GM18520 (cell line): ENCODE data around the gene PITPNC1.
"Not testable (repeated sequence)": the region's sequence is repeated elsewhere in the genome, so short reads cannot be mapped to it uniquely, and the experiment has no call there.

Experiments used
- ATAC-seq: cut with Tn5 transposase; IDR thresholded peaks from one replicate; pipeline ENCODE4 v1.9.1; 2021; ENCODE audit not compliant: unreplicated experiment

The PITPNC1 gene

GRCh38 chr17:67666028-67666427 is 288.9 kb downstream of the PITPNC1 start:
- ATAC-seq = no peak

DNA sequence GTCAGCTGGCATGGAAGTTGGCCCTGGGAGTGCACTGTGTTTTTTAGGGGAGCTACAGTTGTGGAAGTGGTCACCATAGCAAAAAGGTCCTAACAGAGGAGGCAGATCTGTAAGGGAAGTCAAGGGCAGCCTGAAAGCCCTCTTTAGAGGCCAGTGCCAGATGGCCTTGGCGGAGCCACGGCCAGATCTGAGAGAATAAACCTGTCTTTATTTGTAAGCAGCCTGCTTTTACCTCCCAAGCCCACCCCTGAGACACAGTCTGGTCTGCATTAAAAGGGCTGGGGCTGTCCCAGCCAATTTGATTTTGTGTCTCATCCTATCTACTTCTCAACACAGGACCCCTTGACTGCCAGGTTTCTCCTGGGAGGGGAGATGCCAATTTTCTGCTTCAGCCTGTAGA is 289.6 kb downstream of the PITPNC1 start:
- ATAC-seq = no peak

DNA sequence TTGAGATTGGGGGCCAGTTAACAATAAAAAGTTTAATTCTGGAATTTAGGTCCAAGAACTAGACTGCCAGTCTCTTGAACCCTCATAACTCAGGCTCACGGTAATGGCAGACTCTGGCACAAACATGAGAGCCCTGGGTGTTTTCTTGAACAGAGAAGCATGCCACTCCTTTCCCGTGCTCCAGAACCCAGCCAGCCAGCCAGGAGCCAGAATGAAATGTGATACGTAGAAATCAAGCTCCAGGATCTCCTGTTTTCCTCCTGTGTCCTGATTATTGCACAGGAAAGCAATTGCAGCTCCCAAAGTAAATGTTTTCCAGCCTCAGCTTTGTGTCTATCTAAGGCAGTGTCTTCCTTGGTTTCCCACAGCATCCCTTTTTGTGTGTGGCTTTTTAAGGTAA is 294.4 kb downstream of the PITPNC1 start:
- no peak for ATAC-seq

GRCh38 chr17:67672592-67673335 is 295.7 kb downstream of the PITPNC1 start:
- no peak for ATAC-seq

DNA sequence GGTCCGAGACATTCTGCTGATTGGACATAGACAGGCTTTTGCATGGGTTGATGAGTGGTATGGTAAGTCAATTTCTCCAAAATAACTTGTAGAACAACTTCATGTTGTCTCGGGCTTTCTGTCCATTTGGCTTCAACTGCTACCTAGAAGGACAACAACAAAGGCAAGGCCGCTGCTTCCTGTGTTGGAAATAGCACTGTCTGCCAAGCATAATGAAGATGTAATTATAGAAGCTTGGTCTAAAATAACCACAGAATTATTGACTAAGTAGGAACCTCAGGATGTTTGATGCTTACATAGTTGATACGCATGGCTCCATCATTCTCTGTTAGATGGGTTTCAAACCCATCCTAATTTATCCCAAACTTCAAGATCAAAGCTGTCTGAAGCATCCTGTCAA is 298.4 kb downstream of the PITPNC1 start:
- ATAC-seq = no peak

- no peak for ATAC-seq
These were observed 299.2 kb downstream of the PITPNC1 start for GRCh38 chr17:67676305-67676704.

- ATAC-seq = no peak
These were observed 301.3 kb downstream of the PITPNC1 start for GRCh38 chr17:67678414-67678813.

DNA sequence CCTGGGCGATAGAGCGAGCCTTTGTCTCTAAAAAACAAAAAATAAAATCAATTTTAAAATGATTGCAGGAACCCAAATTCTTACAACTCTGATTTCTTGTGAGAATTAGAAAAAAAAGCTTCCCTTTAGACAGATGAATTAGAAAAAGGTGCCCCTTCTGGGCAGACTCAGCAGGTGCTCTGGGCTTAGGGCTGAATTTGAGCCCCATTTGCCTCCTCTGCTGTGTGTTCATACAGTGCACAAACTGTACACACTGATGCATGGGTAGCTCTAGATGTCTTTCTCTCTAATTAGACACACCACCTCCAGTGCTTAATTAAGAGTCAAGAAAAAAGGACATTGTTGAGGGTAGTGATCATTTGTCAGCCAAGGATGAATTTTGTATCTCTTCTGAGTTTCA is 302.1 kb downstream of the PITPNC1 start:
- no peak for ATAC-seq

DNA sequence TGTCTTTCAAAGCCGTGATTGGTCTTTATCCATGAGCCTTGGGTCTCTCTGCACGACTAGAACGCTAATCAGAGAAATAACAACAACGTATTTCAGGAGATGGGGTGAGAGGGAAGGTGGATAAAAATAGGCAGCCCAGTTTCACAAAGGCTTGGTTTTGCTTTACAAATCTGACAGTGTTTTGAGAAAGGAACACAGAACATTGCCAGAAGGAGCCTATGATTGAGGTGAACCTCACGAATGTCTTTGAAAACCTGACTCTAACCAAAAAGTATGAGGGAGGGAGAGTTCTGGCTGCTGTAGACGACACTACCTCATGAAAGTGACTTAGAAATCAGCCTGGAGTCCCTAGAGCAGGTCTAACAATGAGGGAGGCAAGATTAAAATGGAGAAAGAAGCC is 302.6 kb downstream of the PITPNC1 start:
- ATAC-seq = no peak

GRCh38 chr17:67680445-67681224 is 303.6 kb downstream of the PITPNC1 start:
- no peak for ATAC-seq

- no peak for ATAC-seq
These were observed 305.1 kb downstream of the PITPNC1 start for GRCh38 chr17:67682196-67682595.

DNA sequence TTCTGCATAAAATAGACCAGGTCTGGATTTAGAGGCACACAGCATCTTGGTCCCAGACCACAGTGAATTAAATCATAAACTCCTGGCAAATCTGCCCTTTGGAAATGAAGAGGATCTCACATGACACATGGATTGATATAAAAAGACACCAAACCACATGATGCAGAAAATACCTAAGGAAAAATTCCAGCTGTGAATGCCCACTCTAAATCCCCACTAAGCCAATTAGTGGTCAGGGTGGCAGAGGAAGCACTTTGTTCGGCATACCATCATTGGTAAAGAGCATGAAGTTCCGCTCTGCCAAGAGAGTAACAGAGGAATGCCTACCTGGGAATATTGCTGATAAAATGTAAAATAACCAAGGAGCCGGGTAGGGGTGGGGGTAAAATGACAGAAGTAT is 308.3 kb downstream of the PITPNC1 start:
- no peak for ATAC-seq

GRCh38 chr17:67686241-67686640 is 309.2 kb downstream of the PITPNC1 start:
- no peak for ATAC-seq

GRCh38 chr17:67687511-67687910 is 310.4 kb downstream of the PITPNC1 start:
- no peak for ATAC-seq

GRCh38 chr17:67689534-67690177 is 312.6 kb downstream of the PITPNC1 start:
- ATAC-seq = no peak

DNA sequence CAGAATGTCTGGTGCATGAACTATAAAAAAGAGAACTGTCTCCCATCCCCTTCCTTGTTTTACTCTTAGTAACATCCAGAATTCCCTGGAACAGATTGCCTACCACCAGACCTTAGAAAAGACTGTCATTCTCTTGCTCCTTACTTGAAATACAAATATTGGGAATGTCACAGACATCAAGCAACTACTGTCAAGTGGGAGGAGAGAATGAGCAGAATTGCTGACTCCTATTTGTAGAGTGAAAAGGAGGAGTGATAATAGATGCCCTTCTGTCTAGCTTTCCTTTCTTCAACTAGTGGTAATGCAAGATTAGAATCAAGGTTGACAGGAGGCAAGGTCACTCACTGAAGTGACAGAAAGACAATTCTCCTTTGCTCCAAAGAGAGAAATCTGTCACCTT is 316.7 kb downstream of the PITPNC1 start:
- no peak for ATAC-seq

- no peak for ATAC-seq
These were observed 319.3 kb downstream of the PITPNC1 start for GRCh38 chr17:67696347-67696746.

DNA sequence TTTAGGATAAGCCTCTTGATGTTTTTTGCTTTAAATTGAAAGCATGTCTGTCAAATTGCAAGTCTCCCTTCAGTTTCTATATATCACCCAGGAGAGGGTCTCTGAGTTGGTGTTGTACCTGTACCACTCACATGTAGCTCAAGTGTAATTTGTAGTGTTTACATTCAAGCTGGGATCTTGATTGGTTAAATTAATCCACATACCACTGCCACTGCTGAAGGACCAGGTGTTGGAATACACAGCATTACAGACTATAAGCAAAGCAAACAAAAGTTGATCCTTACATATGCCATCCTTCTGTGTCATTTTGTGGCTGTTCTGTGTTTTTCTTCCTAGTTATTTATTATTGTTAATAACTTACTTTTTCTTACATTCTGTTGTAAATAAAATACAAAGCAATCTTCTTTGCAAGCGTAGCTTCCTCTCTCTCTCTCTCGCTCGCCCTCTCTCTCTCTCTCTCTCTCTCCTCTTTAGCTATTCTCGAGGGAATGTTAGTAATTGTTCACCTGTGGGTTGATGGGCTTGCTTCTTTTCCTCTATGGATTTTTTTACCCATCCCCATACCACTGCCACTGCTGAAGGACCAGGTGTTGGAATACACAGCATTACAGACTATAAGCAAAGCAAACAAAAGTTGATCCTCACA is 319.9 kb downstream of the PITPNC1 start:
- no peak for ATAC-seq

DNA sequence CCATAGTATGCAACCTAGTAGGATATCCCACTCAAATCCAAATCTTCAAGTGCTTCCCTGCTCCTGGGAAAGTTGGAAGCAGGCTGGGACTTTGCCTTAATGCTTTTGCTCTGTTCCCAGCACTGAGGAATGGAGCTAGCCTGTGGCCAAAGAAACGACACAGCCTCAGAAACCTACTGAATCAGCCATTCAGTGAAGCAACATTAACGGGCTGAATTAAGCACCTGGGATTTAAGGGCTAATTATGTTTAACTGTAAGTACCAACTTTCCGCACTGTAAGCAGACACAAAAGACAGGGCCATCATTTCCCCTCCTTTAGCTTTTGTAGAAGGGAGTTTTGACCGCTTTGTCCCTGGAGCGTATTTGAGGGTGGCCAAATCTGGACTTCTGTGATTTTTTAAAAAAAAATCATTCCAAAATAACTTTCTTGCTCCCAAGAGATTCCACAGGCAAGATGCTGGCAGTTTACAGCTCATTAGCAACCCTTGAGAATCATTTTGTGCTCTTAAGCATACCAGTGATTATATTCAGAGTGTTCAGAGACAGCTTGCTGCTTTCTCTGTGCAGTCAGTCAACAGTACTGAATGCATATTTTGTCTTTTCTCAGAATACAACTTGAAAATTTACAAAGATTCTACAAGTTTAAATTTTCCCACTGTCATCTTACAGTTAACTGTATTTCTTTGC is 323.1 kb downstream of the PITPNC1 start:
- no peak for ATAC-seq

DNA sequence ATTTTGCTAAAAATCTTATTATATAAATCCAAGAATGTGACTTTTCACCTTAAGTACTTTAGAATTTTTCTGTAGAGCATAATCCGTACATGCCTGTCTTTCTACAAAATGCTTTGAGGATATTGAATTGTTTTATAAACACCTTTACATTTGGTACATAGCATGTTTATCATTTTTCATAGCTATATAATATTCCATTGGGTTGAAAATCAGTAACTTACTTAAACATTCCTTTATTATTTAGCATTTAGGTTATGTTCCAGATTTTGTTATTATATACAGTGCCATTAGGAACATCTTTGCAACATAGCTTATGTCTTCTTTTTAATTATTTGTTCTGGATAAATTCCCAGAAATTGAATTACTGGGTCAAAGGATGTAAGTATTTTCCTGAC is 323.6 kb downstream of the PITPNC1 start:
- ATAC-seq = no peak

GRCh38 chr17:67702861-67703260 is 325.8 kb downstream of the PITPNC1 start:
- ATAC-seq = not testable (repeated sequence)
